SK-N-MC (cell line): Measurements from ENCODE around the gene AATF.

ENCODE experiments used
- EZH2 ChIP-seq: fragments of 200-600 bp; sonication (generic); IDR thresholded peaks from one replicate; pipeline ENCODE4 v1.6.1; 2017; ENCODE audit warnings: antibody characterized with exemption
- FOXP2 ChIP-seq: optimal IDR thresholded peaks from 2 replicates; pipeline ENCODE3; 2011; ENCODE audit warnings: mild to moderate bottlenecking, moderate library complexity; ENCODE audit not compliant: insufficient read depth; ENCODE audit errors: extremely low read length, control extremely low read depth
- POLR2AphosphoS5 ChIP-seq: IDR thresholded peaks from 2 replicates; pipeline ENCODE4 v1.6.1; 2012; ENCODE audit warnings: mild to moderate bottlenecking, low read depth, low read length, borderline replicate concordance

DNA sequence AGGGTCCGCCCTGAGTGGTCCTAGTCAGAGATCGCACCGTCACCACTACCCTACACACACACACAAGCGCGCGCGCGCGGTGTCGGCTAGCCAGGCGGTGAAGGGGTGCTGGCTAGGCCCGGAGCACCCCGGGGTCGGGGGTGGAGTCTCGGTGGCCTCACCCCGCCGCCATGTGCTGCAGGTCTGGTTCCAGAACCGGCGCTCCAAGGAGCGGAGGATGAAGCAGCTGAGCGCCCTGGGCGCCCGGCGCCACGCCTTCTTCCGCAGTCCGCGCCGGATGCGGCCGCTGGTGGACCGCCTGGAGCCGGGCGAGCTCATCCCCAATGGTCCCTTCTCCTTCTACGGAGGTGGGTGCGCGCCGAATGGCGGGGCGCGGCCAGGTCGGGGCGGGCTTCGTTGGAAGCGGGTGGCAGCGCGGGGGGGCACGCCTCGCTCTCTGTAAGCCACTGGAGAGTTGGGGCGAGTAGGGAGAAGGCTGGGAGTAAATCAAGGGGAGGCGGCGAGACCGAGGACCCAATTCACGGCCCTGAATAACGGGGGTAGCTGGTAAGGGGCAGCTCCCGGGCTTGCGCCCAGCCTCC is 6.6 kb upstream of the AATF start:
- TF ChIP-seq EZH2 (no peak), POLR2AphosphoS5 (no peak), FOXP2 (no peak)
